ENCODE results near the gene ADAMTS13.

GRCh38 chr9:133499892-133500270 is 77.7 kb downstream of the ADAMTS13 start:
- no peak for TF ChIP-seq CTCF (IDR thresholded peaks at IDR 0.05)
- no peak for TF ChIP-seq POLR2A (IDR thresholded peaks at IDR 0.05)
